Activated T-helper 17 cell treated with anti-CD3 and anti-CD28 coated beads, Interleukin-2, amount 50 U/mL, for 72 hours (primary cell): Measurements from ENCODE around the gene BPIFA1. TPM values are rescaled to one million over a fixed set of nuclear protein-coding genes. Genes with fewer than 3 reads are reported as not detected.

Source experiments
- ATAC-seq: fragments of 150-1000 bp; cut with Tn5 transposase; replicated peaks from 2 replicates; pipeline ENCODE4 v1.10.0; 2021; ENCODE audit warnings: mild to moderate bottlenecking, moderate library complexity
- H3K27ac Mint-ChIP-seq: one replicate; pipeline ENCODE4 v1.8.0; 2022; ENCODE audit warnings: mixed read lengths
- H3K27me3 Mint-ChIP-seq: one replicate; pipeline ENCODE4 v1.8.0; 2022; ENCODE audit warnings: mixed read lengths
- H3K36me3 Mint-ChIP-seq: one replicate; pipeline ENCODE4 v1.8.0; 2022; ENCODE audit warnings: low read depth, mild to moderate bottlenecking, mixed read lengths
- H3K4me1 Mint-ChIP-seq: one replicate; pipeline ENCODE4 v1.8.0; 2022; ENCODE audit warnings: mixed read lengths
- H3K4me3 Mint-ChIP-seq: one replicate; pipeline ENCODE4 v1.8.0; 2022; ENCODE audit warnings: mild to moderate bottlenecking, mixed read lengths
- H3K9me3 Mint-ChIP-seq: one replicate; pipeline ENCODE4 v1.8.0; 2022; ENCODE audit warnings: mixed read lengths
- total RNA-seq, 2 donors: library from RNA; stranded (reverse); gene quantifications; one replicate each; pipeline ENCODE4 v1.2.3, GENCODE V29; 2022

Gene BPIFA1
- total RNA-seq, 2 donors from 2014 or later: not detected

- H3K36me3 Mint-ChIP-seq: no peaks in the 10 kb centered on the region
- H3K9me3 Mint-ChIP-seq: no peaks in the 10 kb centered on the region
- no peaks in the 10 kb centered on the region for H3K4me1 Mint-ChIP-seq
- H3K27ac Mint-ChIP-seq: no peak overlapping the region
- H3K27me3 Mint-ChIP-seq: peaks cover 16% of the 10 kb centered on the region
- H3K4me3 Mint-ChIP-seq: no peak overlapping the region
- no peak for ATAC-seq
Observed at GRCh38 chr20:33231237-33231636, 4.6 kb upstream of the BPIFA1 start.

- no peak for ATAC-seq
- Mint-ChIP-seq H3K4me1 (no peaks in the 10 kb centered on the region), H3K4me3 (no peak overlapping the region), H3K36me3 (no peaks in the 10 kb centered on the region), H3K27ac (no peak overlapping the region), H3K27me3 (peaks cover 8% of the 10 kb centered on the region), H3K9me3 (no peaks in the 10 kb centered on the region)
Observed at GRCh38 chr20:33232486-33233072, 3.2 kb upstream of the BPIFA1 start.

- Mint-ChIP-seq H3K27me3 (peaks cover 8% of the 10 kb centered on the region), H3K9me3 (no peaks in the 10 kb centered on the region), H3K4me1 (no peaks in the 10 kb centered on the region), H3K4me3 (no peak overlapping the region), H3K27ac (no peak overlapping the region), H3K36me3 (no peaks in the 10 kb centered on the region)
- no peak for ATAC-seq
Observed at GRCh38 chr20:33233129-33233774, 2.5 kb upstream of the BPIFA1 start.

- no peaks in the 10 kb centered on the region for H3K4me1 Mint-ChIP-seq
- H3K27ac Mint-ChIP-seq: no peak overlapping the region
- H3K4me3 Mint-ChIP-seq: no peak overlapping the region
- peaks cover 12% of the 10 kb centered on the region for H3K27me3 Mint-ChIP-seq
- no peaks in the 10 kb centered on the region for H3K9me3 Mint-ChIP-seq
- ATAC-seq: no peak
- H3K36me3 Mint-ChIP-seq: no peaks in the 10 kb centered on the region
Observed at GRCh38 chr20:33234050-33234449, 1.7 kb upstream of the BPIFA1 start.

GRCh38 chr20:33236351-33236750 lies 555 bp downstream of the BPIFA1 start:
- no peaks in the 10 kb centered on the region for H3K9me3 Mint-ChIP-seq

GRCh38 chr20:33237989-33238388 lies 2.2 kb downstream of the BPIFA1 start:
- Mint-ChIP-seq H3K4me1 (no peaks in the 10 kb centered on the region), H3K9me3 (no peaks in the 10 kb centered on the region), H3K27me3 (peaks cover 22% of the 10 kb centered on the region), H3K4me3 (no peak overlapping the region), H3K36me3 (no peaks in the 10 kb centered on the region), H3K27ac (no peak overlapping the region)
- no peak for ATAC-seq

More at GRCh38 chr20:33236351-33236750, 555 bp downstream of the BPIFA1 start:
- no peaks in the 10 kb centered on the region for H3K36me3 Mint-ChIP-seq
- H3K27me3 Mint-ChIP-seq: peaks cover 18% of the 10 kb centered on the region
- H3K4me3 Mint-ChIP-seq: no peak overlapping the region
- H3K4me1 Mint-ChIP-seq: no peaks in the 10 kb centered on the region
- no peak for ATAC-seq
- no peak overlapping the region for H3K27ac Mint-ChIP-seq

- Mint-ChIP-seq H3K4me1 (no peaks in the 10 kb centered on the region), H3K4me3 (no peak overlapping the region)
Observed at GRCh38 chr20:33239418-33239817, 3.6 kb downstream of the BPIFA1 start.

GRCh38 chr20:33239979-33240736 lies 4.4 kb downstream of the BPIFA1 start:
- ATAC-seq: no peak
- no peak overlapping the region for H3K27ac Mint-ChIP-seq
- no peak overlapping the region for H3K4me3 Mint-ChIP-seq
- no peaks in the 10 kb centered on the region for H3K4me1 Mint-ChIP-seq
- H3K36me3 Mint-ChIP-seq: no peaks in the 10 kb centered on the region
- peaks cover 19% of the 10 kb centered on the region for H3K27me3 Mint-ChIP-seq
- H3K9me3 Mint-ChIP-seq: no peaks in the 10 kb centered on the region

More at GRCh38 chr20:33239418-33239817, 3.6 kb downstream of the BPIFA1 start:
- Mint-ChIP-seq H3K36me3 (no peaks in the 10 kb centered on the region), H3K27ac (no peak overlapping the region), H3K9me3 (no peaks in the 10 kb centered on the region), H3K27me3 (peaks cover 19% of the 10 kb centered on the region)
- no peak for ATAC-seq

- Mint-ChIP-seq H3K9me3 (no peaks in the 10 kb centered on the region), H3K4me3 (no peak overlapping the region), H3K27ac (no peak overlapping the region), H3K27me3 (peaks cover 19% of the 10 kb centered on the region), H3K36me3 (no peaks in the 10 kb centered on the region), H3K4me1 (no peaks in the 10 kb centered on the region)
- ATAC-seq: no peak
Observed at GRCh38 chr20:33240923-33241322, 5.1 kb downstream of the BPIFA1 start.

- no peak for ATAC-seq
Observed at GRCh38 chr20:33242319-33243100, 6.7 kb downstream of the BPIFA1 start.

GRCh38 chr20:33246077-33246476 lies 10.3 kb downstream of the BPIFA1 start:
- no peaks in the 10 kb centered on the region for H3K9me3 Mint-ChIP-seq
- H3K27ac Mint-ChIP-seq: no peak overlapping the region
- no peaks in the 10 kb centered on the region for H3K36me3 Mint-ChIP-seq
- ATAC-seq: no peak
- peaks cover 5% of the 10 kb centered on the region for H3K27me3 Mint-ChIP-seq
- H3K4me3 Mint-ChIP-seq: no peak overlapping the region
- H3K4me1 Mint-ChIP-seq: no peaks in the 10 kb centered on the region

More at GRCh38 chr20:33242319-33243100, 6.7 kb downstream of the BPIFA1 start:
- Mint-ChIP-seq H3K27ac (no peak overlapping the region), H3K9me3 (no peaks in the 10 kb centered on the region), H3K36me3 (no peaks in the 10 kb centered on the region), H3K27me3 (peaks cover 19% of the 10 kb centered on the region), H3K4me3 (no peak overlapping the region), H3K4me1 (no peaks in the 10 kb centered on the region)

- H3K27ac Mint-ChIP-seq: no peak overlapping the region
- H3K36me3 Mint-ChIP-seq: no peaks in the 10 kb centered on the region
- H3K9me3 Mint-ChIP-seq: no peaks in the 10 kb centered on the region
- no peaks in the 10 kb centered on the region for H3K4me1 Mint-ChIP-seq
- ATAC-seq: no peak
- H3K4me3 Mint-ChIP-seq: no peak overlapping the region
- H3K27me3 Mint-ChIP-seq: peaks cover 5% of the 10 kb centered on the region
Observed at GRCh38 chr20:33249456-33249855, 13.7 kb downstream of the BPIFA1 start.

- no peak for ATAC-seq
- no peak overlapping the region for H3K27ac Mint-ChIP-seq
- no peaks in the 10 kb centered on the region for H3K36me3 Mint-ChIP-seq
- peaks cover 5% of the 10 kb centered on the region for H3K27me3 Mint-ChIP-seq
- H3K9me3 Mint-ChIP-seq: no peaks in the 10 kb centered on the region
- H3K4me1 Mint-ChIP-seq: no peaks in the 10 kb centered on the region
- no peak overlapping the region for H3K4me3 Mint-ChIP-seq
Observed at GRCh38 chr20:33250666-33251065, 14.9 kb downstream of the BPIFA1 start.

GRCh38 chr20:33251496-33251895 lies 15.7 kb downstream of the BPIFA1 start:
- Mint-ChIP-seq H3K9me3 (no peaks in the 10 kb centered on the region), H3K4me3 (no peak overlapping the region), H3K27ac (no peak overlapping the region), H3K4me1 (no peaks in the 10 kb centered on the region), H3K27me3 (peaks cover 5% of the 10 kb centered on the region), H3K36me3 (no peaks in the 10 kb centered on the region)
- ATAC-seq: no peak
